ENCODE data around the gene CD46.

DNA sequence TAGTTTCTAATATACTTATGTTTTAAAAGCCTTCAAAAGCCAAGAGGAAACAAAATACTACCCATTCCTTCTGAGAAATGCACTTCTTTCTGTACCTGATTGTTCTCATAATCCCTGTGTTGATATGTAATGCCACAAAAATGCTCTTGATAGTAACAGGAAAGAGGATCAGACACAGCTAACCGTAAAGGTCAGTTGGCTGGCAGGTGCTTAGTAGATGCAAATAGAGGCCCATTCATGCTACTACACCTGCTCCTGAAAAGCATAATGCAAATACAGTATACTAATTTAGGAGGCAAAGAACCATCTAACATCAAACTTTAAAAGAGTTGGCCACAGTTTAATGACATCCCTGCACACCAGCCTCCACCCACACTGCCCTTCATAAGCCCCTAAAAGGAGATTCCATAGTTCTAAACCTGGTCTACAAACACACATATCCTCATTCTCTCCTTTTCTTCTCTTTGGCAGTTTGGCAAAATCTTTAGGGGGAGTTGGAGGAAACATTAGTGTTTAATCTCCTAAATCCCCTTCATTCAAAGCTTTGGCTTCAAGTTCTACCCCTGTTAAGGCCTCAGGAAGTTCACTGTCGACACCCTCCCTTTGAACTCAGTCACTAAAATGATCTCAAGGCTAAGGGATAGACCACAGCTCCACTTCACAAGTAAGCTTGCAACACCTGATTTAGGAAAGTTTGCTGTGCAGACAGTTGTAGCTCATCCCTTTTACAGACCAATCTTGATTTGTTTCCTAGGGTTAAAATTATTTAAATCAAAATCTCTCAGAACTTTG, 2.9 kb upstream of the CD46 start:
- TF ChIP-seq, protein P1, sequence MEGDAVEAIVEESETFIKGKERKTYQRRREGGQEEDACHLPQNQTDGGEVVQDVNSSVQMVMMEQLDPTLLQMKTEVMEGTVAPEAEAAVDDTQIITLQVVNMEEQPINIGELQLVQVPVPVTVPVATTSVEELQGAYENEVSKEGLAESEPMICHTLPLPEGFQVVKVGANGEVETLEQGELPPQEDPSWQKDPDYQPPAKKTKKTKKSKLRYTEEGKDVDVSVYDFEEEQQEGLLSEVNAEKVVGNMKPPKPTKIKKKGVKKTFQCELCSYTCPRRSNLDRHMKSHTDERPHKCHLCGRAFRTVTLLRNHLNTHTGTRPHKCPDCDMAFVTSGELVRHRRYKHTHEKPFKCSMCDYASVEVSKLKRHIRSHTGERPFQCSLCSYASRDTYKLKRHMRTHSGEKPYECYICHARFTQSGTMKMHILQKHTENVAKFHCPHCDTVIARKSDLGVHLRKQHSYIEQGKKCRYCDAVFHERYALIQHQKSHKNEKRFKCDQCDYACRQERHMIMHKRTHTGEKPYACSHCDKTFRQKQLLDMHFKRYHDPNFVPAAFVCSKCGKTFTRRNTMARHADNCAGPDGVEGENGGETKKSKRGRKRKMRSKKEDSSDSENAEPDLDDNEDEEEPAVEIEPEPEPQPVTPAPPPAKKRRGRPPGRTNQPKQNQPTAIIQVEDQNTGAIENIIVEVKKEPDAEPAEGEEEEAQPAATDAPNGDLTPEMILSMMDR (IDR thresholded peaks at IDR 0.05): no peak
- no peak for TF ChIP-seq POLR2A (IDR thresholded peaks at IDR 0.05)

All from breast epithelium (tissue), 3 donors.